Measurements from ENCODE around the gene RGS7.

RGS7 gene

GRCh38 chr1:241045659-241046058 is 311.3 kb downstream of the RGS7 start:
- TF ChIP-seq CTCF (IDR thresholded peaks at IDR 0.05; ENCODE audit: low read depth, low read length, missing control alignments) = no peak
- DNase-seq (ENCODE audit: extremely low read depth, low read depth) = no peak
- H3K4me3 ChIP-seq (replicated peaks; ENCODE audit: low read depth, low read length) = no peak overlapping the region

GRCh38 chr1:241034203-241034936 is 322.6 kb downstream of the RGS7 start:
- H3K4me3 ChIP-seq (replicated peaks; ENCODE audit: low read depth, low read length) = no peak overlapping the region
- no peak for DNase-seq (ENCODE audit: extremely low read depth, low read depth)
- no peak for TF ChIP-seq CTCF (IDR thresholded peaks at IDR 0.05; ENCODE audit: low read depth, low read length, missing control alignments)

- DNase-seq (ENCODE audit: extremely low read depth, low read depth) = no peak
- H3K4me3 ChIP-seq (replicated peaks; ENCODE audit: low read depth, low read length) = no peak overlapping the region
- no peak for TF ChIP-seq CTCF (IDR thresholded peaks at IDR 0.05; ENCODE audit: low read depth, low read length, missing control alignments)
Observed at GRCh38 chr1:241024834-241025233, 332.2 kb downstream of the RGS7 start.

GRCh38 chr1:241022366-241022765 is 334.6 kb downstream of the RGS7 start:
- no peak for DNase-seq (ENCODE audit: extremely low read depth, low read depth)
- TF ChIP-seq CTCF (IDR thresholded peaks at IDR 0.05; ENCODE audit: low read depth, low read length, missing control alignments) = no peak
- H3K4me3 ChIP-seq (replicated peaks; ENCODE audit: low read depth, low read length) = no peak overlapping the region

- no peak for DNase-seq (ENCODE audit: extremely low read depth, low read depth)
- no peak overlapping the region for H3K4me3 ChIP-seq (replicated peaks; ENCODE audit: low read depth, low read length)
- no peak for TF ChIP-seq CTCF (IDR thresholded peaks at IDR 0.05; ENCODE audit: low read depth, low read length, missing control alignments)
Observed at GRCh38 chr1:241020851-241021697, 335.9 kb downstream of the RGS7 start.

- no peak overlapping the region for H3K4me3 ChIP-seq (replicated peaks; ENCODE audit: low read depth, low read length)
- no peak for DNase-seq (ENCODE audit: extremely low read depth, low read depth)
- TF ChIP-seq CTCF (IDR thresholded peaks at IDR 0.05; ENCODE audit: low read depth, low read length, missing control alignments) = no peak
Observed at GRCh38 chr1:241012708-241013340, 344.2 kb downstream of the RGS7 start.

Data from HFF-Myc (cell line).